Neutrophil (primary cell): ENCODE data around the gene ADGRG1.
A peak's percentile ranks its signal among the peaks of the same experiment; 100 is the strongest.

Source experiments
- H3K27ac ChIP-seq: fragments of 200-600 bp; sonication (generic); 2 replicates; pipeline ENCODE4 v1.5.1; 2016; ENCODE audit warnings: mild to moderate bottlenecking, moderate library complexity
- H3K27me3 ChIP-seq: fragments of 200-600 bp; sonication (generic); 2 replicates; pipeline ENCODE4 v1.6.0; 2016; ENCODE audit warnings: mild to moderate bottlenecking
- H3K36me3 ChIP-seq: fragments of 200-600 bp; sonication (generic); 2 replicates; pipeline ENCODE4 v1.5.1; 2017
- H3K4me1 ChIP-seq, 2 experiments: fragments of 200-600 bp in 1 of 2; sonication (generic) in 1 of 2; 1 replicate in 1 of 2; 2 replicates in 1 of 2; pipeline versions ENCODE4 v1.5.1 to v1.6.1; 2013 to 2016; ENCODE audit warnings: low read depth in 1 of 2, low read length in 1 of 2, mild to moderate bottlenecking in 1 of 2, moderate library complexity in 1 of 2; ENCODE audit not compliant: control insufficient read depth in 1 of 2, insufficient read depth in 1 of 2
- H3K4me3 ChIP-seq, 2 experiments: fragments of 200-600 bp in 1 of 2; sonication (generic) in 1 of 2; 1 replicate in 1 of 2; 2 replicates in 1 of 2; pipeline ENCODE4 v1.5.1; 2013 to 2016; ENCODE audit warnings: low read depth in 1 of 2, low read length in 1 of 2, mild to moderate bottlenecking in 1 of 2, moderate library complexity in 1 of 2
- H3K9me3 ChIP-seq: fragments of 200-600 bp; sonication (generic); 2 replicates; pipeline ENCODE4 v1.5.1; 2016
- CTCF ChIP-seq: fragments of 200-600 bp; sonication (generic); IDR thresholded peaks from 2 replicates; pipeline ENCODE4 v1.5.1; 2016; ENCODE audit warnings: antibody characterized with exemption

The ADGRG1 gene

GRCh38 chr16:57683636-57684545, 55.5 kb downstream of the ADGRG1 start:
- Histone ChIP-seq H3K27me3 (no peaks in the 10 kb centered on the region), H3K4me3 (no peak overlapping the region), H3K4me1 (peaks cover 58 to 64% of the 10 kb centered on the region in 2 experiments), H3K27ac (peak overlapping the region; percentile 96), H3K9me3 (no peaks in the 10 kb centered on the region), H3K36me3 (peaks cover 97% of the 10 kb centered on the region)
- no peak for TF ChIP-seq CTCF

GRCh38 chr16:57684626-57685358, 56.4 kb downstream of the ADGRG1 start:
- TF ChIP-seq CTCF: no peak
- H3K4me1 ChIP-seq: peaks cover 58 to 64% of the 10 kb centered on the region in 2 experiments
- H3K4me3 ChIP-seq: no peak overlapping the region
- peaks cover 97% of the 10 kb centered on the region for H3K36me3 ChIP-seq
- peak overlapping the region; percentile 96 for H3K27ac ChIP-seq
- H3K27me3 ChIP-seq: no peaks in the 10 kb centered on the region
- no peaks in the 10 kb centered on the region for H3K9me3 ChIP-seq

- H3K27ac ChIP-seq: peak overlapping the region; percentile 96
- H3K4me1 ChIP-seq: peaks cover 59 to 67% of the 10 kb centered on the region in 2 experiments
- no peaks in the 10 kb centered on the region for H3K27me3 ChIP-seq
- H3K4me3 ChIP-seq: no peak overlapping the region
- peaks cover 98% of the 10 kb centered on the region for H3K36me3 ChIP-seq
- H3K9me3 ChIP-seq: no peaks in the 10 kb centered on the region
- TF ChIP-seq CTCF: no peak
Observed at GRCh38 chr16:57685633-57686032, 57.2 kb downstream of the ADGRG1 start.

- Histone ChIP-seq H3K36me3 (peaks cover 88% of the 10 kb centered on the region), H3K27ac (peak overlapping the region; percentile 96), H3K27me3 (no peaks in the 10 kb centered on the region), H3K4me1 (peaks cover 65 to 72% of the 10 kb centered on the region in 2 experiments), H3K4me3 (no peak overlapping the region), H3K9me3 (no peaks in the 10 kb centered on the region)
- TF ChIP-seq CTCF: no peak
Observed at GRCh38 chr16:57686577-57686976, 58.1 kb downstream of the ADGRG1 start.

- Histone ChIP-seq H3K4me1 (peaks cover 74 to 80% of the 10 kb centered on the region in 2 experiments), H3K27me3 (no peaks in the 10 kb centered on the region)
- TF ChIP-seq CTCF: no peak
Observed at GRCh38 chr16:57687363-57687929, 59.0 kb downstream of the ADGRG1 start.

More at GRCh38 chr16:57687363-57687929, 59.0 kb downstream of the ADGRG1 start:
- no peaks in the 10 kb centered on the region for H3K9me3 ChIP-seq
- peaks cover 80% of the 10 kb centered on the region for H3K36me3 ChIP-seq
- H3K27ac ChIP-seq: peak overlapping the region; percentile 96
- peak overlapping the region in 1 of 2 experiments; percentile 28 for H3K4me3 ChIP-seq
